HG03108 (cell line): ENCODE data around the gene TRIP6.

Experiments used
- ATAC-seq: cut with Tn5 transposase; IDR thresholded peaks from one replicate; pipeline ENCODE4 v1.9.1; 2021; ENCODE audit warnings: moderate library complexity; ENCODE audit not compliant: unreplicated experiment

Gene TRIP6

GRCh38 chr7:100873599-100874299, 6.6 kb downstream of the TRIP6 start:
- ATAC-seq: no peak

- ATAC-seq: no peak
These were observed 7.1 kb downstream of the TRIP6 start for GRCh38 chr7:100874300-100874576.

GRCh38 chr7:100874577-100875355, 7.6 kb downstream of the TRIP6 start, which contains the start of gene SRRT:
Gene SRRT (plus strand): TSS chr7:100875103. CDS start chr7:100875591, 488 bp downstream.
- ATAC-seq: peak; percentile 86

- peak; percentile 27 for ATAC-seq
These were observed 8.2 kb downstream of the TRIP6 start for GRCh38 chr7:100875356-100875751.

- no peak for ATAC-seq
These were observed 10.8 kb downstream of the TRIP6 start for GRCh38 chr7:100878013-100878412.

- no peak for ATAC-seq
These were observed 11.5 kb downstream of the TRIP6 start for GRCh38 chr7:100878685-100879084.

GRCh38 chr7:100879685-100880261, 12.6 kb downstream of the TRIP6 start:
- no peak for ATAC-seq

- ATAC-seq: no peak
These were observed 13.5 kb downstream of the TRIP6 start for GRCh38 chr7:100880645-100881044.

- ATAC-seq: no peak
These were observed 13.9 kb downstream of the TRIP6 start for GRCh38 chr7:100881136-100881535.

GRCh38 chr7:100882201-100882600, 15.0 kb downstream of the TRIP6 start:
- no peak for ATAC-seq

GRCh38 chr7:100882785-100883526, 15.8 kb downstream of the TRIP6 start:
- ATAC-seq: no peak

- ATAC-seq: no peak
These were observed 17.7 kb downstream of the TRIP6 start for GRCh38 chr7:100884736-100885439.

- ATAC-seq: no peak
These were observed 18.4 kb downstream of the TRIP6 start for GRCh38 chr7:100885440-100886141.

GRCh38 chr7:100886142-100886935, 19.2 kb downstream of the TRIP6 start:
- no peak for ATAC-seq

- no peak for ATAC-seq
These were observed 19.8 kb downstream of the TRIP6 start for GRCh38 chr7:100886936-100887515.

GRCh38 chr7:100887516-100888290, 20.5 kb downstream of the TRIP6 start:
- ATAC-seq: peak; percentile 31

GRCh38 chr7:100888291-100888987, 21.3 kb downstream of the TRIP6 start:
- ATAC-seq: no peak
